SJSA1 (cell line): ENCODE measurements around the gene COPS9. TPM values are rescaled to one million over a fixed set of nuclear protein-coding genes. Genes with fewer than 3 reads are reported as not detected.

ENCODE experiments used
- DNase-seq, 2 experiments: peaks; one replicate each; pipeline ENCODE4 v3.0.0-alpha.2; 2015 to 2020; ENCODE audit warnings: low spot score in 2 of 2, low read depth in 1 of 2
- H3K27ac ChIP-seq: fragments of 250-450 bp; sonication (Bioruptor Pico); 2 replicates; pipeline ENCODE4 v1.5.1; 2020; ENCODE audit warnings: mild to moderate bottlenecking, moderate library complexity
- H3K27me3 ChIP-seq: fragments of 250-450 bp; sonication (Bioruptor Pico); replicated peaks from 2 replicates; pipeline ENCODE4 v1.5.1; 2020; ENCODE audit warnings: mild to moderate bottlenecking, moderate library complexity
- H3K36me3 ChIP-seq: fragments of 250-450 bp; sonication (Bioruptor Pico); 2 replicates; pipeline ENCODE4 v1.5.1; 2020; ENCODE audit warnings: mild to moderate bottlenecking
- H3K4me1 ChIP-seq: fragments of 250-450 bp; sonication (Bioruptor Pico); replicated peaks from 2 replicates; pipeline ENCODE4 v1.6.1; 2021; ENCODE audit warnings: mild to moderate bottlenecking
- H3K4me3 ChIP-seq: fragments of 250-450 bp; sonication (Bioruptor Pico); 2 replicates; pipeline ENCODE4 v1.5.1; 2020; ENCODE audit warnings: mild to moderate bottlenecking
- H3K9me3 ChIP-seq: fragments of 250-450 bp; sonication (Bioruptor Pico); replicated peaks from 2 replicates; pipeline ENCODE4 v1.5.1; 2020; ENCODE audit warnings: mild to moderate bottlenecking
- total RNA-seq: library from RNA; depleted of rRNA; stranded (reverse); fragments of >200 nt; shearing (Covaris generic); gene quantifications from 2 replicates; pipeline ENCODE4 v1.2.3, GENCODE V29; 2014; rRNA removed

The COPS9 gene
- 176 and 408 TPM in 2 replicates for total RNA-seq

- no peak within 1 kb of the TSS for H3K27ac ChIP-seq
These were observed at the start of gene COPS9 for GRCh38 chr2:240136013-240136670. COPS9 (minus strand) TSS chr2:240136305; CDS start chr2:240136284, 21 bp downstream.

GRCh38 chr2:240184656-240185055, 48.6 kb upstream of the COPS9 start:
- H3K9me3 ChIP-seq, result peaks cover 2% of the 10 kb centered on the region; the same call in 1 of the 2 replicates

More at GRCh38 chr2:240136013-240136670, at the start of gene COPS9:
- Histone ChIP-seq H3K4me3 (peak within 1 kb of the TSS; percentile 66), H3K36me3 (peaks cover 34% of the 10 kb centered on the region), H3K4me1 (peaks cover 13% of the 10 kb centered on the region), H3K9me3 (no peaks in the 10 kb centered on the region), H3K27me3 (peaks cover 8% of the 10 kb centered on the region; the same call in 1 of the 2 replicates)
- DNase-seq, result peak; percentile 79 to 89

GRCh38 chr2:240183875-240184590, 47.9 kb upstream of the COPS9 start:
- Histone ChIP-seq H3K36me3 (no peaks in the 10 kb centered on the region), H3K4me3 (no peak overlapping the region), H3K27me3 (peaks cover 26% of the 10 kb centered on the region)

More at GRCh38 chr2:240184656-240185055, 48.6 kb upstream of the COPS9 start:
- Histone ChIP-seq H3K4me3 (no peak overlapping the region), H3K36me3 (no peaks in the 10 kb centered on the region), H3K4me1 (no peaks in the 10 kb centered on the region), H3K27ac (no peak overlapping the region), H3K27me3 (peaks cover 32% of the 10 kb centered on the region)
- DNase-seq, result no peak

GRCh38 chr2:240183006-240183874, 47.1 kb upstream of the COPS9 start:
- H3K27me3 ChIP-seq, result peaks cover 33% of the 10 kb centered on the region
- no peak for DNase-seq
- H3K9me3 ChIP-seq, result peaks cover 2% of the 10 kb centered on the region; the same call in 1 of the 2 replicates
- no peak overlapping the region for H3K4me3 ChIP-seq
- H3K27ac ChIP-seq, result no peak overlapping the region
- no peaks in the 10 kb centered on the region for H3K36me3 ChIP-seq
- no peaks in the 10 kb centered on the region for H3K4me1 ChIP-seq

More at GRCh38 chr2:240183875-240184590, 47.9 kb upstream of the COPS9 start:
- H3K9me3 ChIP-seq, result peaks cover 2% of the 10 kb centered on the region; the same call in 1 of the 2 replicates
- H3K4me1 ChIP-seq, result no peaks in the 10 kb centered on the region
- DNase-seq, result no peak
- H3K27ac ChIP-seq, result no peak overlapping the region

GRCh38 chr2:240182476-240182875, 46.4 kb upstream of the COPS9 start:
- Histone ChIP-seq H3K27ac (no peak overlapping the region), H3K9me3 (no peaks in the 10 kb centered on the region), H3K36me3 (no peaks in the 10 kb centered on the region), H3K4me1 (no peaks in the 10 kb centered on the region), H3K27me3 (peaks cover 41% of the 10 kb centered on the region), H3K4me3 (no peak overlapping the region)
- DNase-seq, result no peak

- H3K36me3 ChIP-seq, result no peaks in the 10 kb centered on the region
- no peak for DNase-seq
- no peaks in the 10 kb centered on the region for H3K4me1 ChIP-seq
- H3K27ac ChIP-seq, result no peak overlapping the region
- H3K9me3 ChIP-seq, result no peaks in the 10 kb centered on the region
- H3K27me3 ChIP-seq, result peaks cover 46% of the 10 kb centered on the region
- H3K4me3 ChIP-seq, result no peak overlapping the region
These were observed 45.9 kb upstream of the COPS9 start for GRCh38 chr2:240182001-240182400.

GRCh38 chr2:240179941-240180666, 44.0 kb upstream of the COPS9 start:
- no peak overlapping the region for H3K4me3 ChIP-seq
- no peak for DNase-seq
- H3K27ac ChIP-seq, result no peak overlapping the region
- H3K36me3 ChIP-seq, result no peaks in the 10 kb centered on the region
- no peaks in the 10 kb centered on the region for H3K4me1 ChIP-seq
- H3K9me3 ChIP-seq, result no peaks in the 10 kb centered on the region
- peaks cover 65% of the 10 kb centered on the region for H3K27me3 ChIP-seq

GRCh38 chr2:240179186-240179815, 43.2 kb upstream of the COPS9 start:
- H3K27me3 ChIP-seq, result peaks cover 63% of the 10 kb centered on the region
- no peak for DNase-seq
- no peaks in the 10 kb centered on the region for H3K4me1 ChIP-seq
- H3K36me3 ChIP-seq, result no peaks in the 10 kb centered on the region
- H3K4me3 ChIP-seq, result no peak overlapping the region
- no peaks in the 10 kb centered on the region for H3K9me3 ChIP-seq
- no peak overlapping the region for H3K27ac ChIP-seq

- no peaks in the 10 kb centered on the region for H3K36me3 ChIP-seq
- no peak overlapping the region for H3K4me3 ChIP-seq
- no peaks in the 10 kb centered on the region for H3K4me1 ChIP-seq
- DNase-seq, result no peak
- H3K27me3 ChIP-seq, result peaks cover 59% of the 10 kb centered on the region
- no peaks in the 10 kb centered on the region for H3K9me3 ChIP-seq
- H3K27ac ChIP-seq, result no peak overlapping the region
These were observed 42.5 kb upstream of the COPS9 start for GRCh38 chr2:240178564-240178963.

GRCh38 chr2:240174496-240174895, 38.4 kb upstream of the COPS9 start:
- peaks cover 70% of the 10 kb centered on the region for H3K27me3 ChIP-seq
- no peaks in the 10 kb centered on the region for H3K36me3 ChIP-seq
- DNase-seq, result no peak
- H3K4me1 ChIP-seq, result peaks cover 3% of the 10 kb centered on the region; the same call in 1 of the 2 replicates
- H3K4me3 ChIP-seq, result no peak overlapping the region
- no peak overlapping the region for H3K27ac ChIP-seq
- H3K9me3 ChIP-seq, result no peaks in the 10 kb centered on the region

- peaks cover 3% of the 10 kb centered on the region; the same call in 1 of the 2 replicates for H3K4me1 ChIP-seq
- H3K27ac ChIP-seq, result no peak overlapping the region
- H3K9me3 ChIP-seq, result no peaks in the 10 kb centered on the region
- DNase-seq, result no peak
- H3K36me3 ChIP-seq, result no peaks in the 10 kb centered on the region
- no peak overlapping the region for H3K4me3 ChIP-seq
- peaks cover 54% of the 10 kb centered on the region for H3K27me3 ChIP-seq
These were observed 36.2 kb upstream of the COPS9 start for GRCh38 chr2:240172071-240172895.

- Histone ChIP-seq H3K27me3 (peaks cover 40% of the 10 kb centered on the region), H3K27ac (no peak overlapping the region), H3K36me3 (no peaks in the 10 kb centered on the region), H3K4me3 (no peak overlapping the region), H3K9me3 (no peaks in the 10 kb centered on the region), H3K4me1 (peaks cover 3% of the 10 kb centered on the region; the same call in 1 of the 2 replicates)
- no peak for DNase-seq
These were observed 34.8 kb upstream of the COPS9 start for GRCh38 chr2:240170883-240171282.
